ENCODE results near the gene CFI.

GRCh38 chr4:109821185-109821584, 19.4 kb upstream of the CFI start:
- TF ChIP-seq EZH2phosphoT487 (conservative IDR thresholded peaks at IDR 0.05; ENCODE audit: low read length) (no peak), CTCF (IDR thresholded peaks at IDR 0.05; ENCODE audit: insufficient read depth, low read length, poor library complexity, severe bottlenecking) (no peak)
